ENCODE results near the gene ZBTB34. TPM values are rescaled to one million over a fixed set of nuclear protein-coding genes. Genes with fewer than 3 reads are reported as not detected.

ZBTB34 gene
- total and polyA plus RNA-seq, 2 of the 4 experiments (the other 2 are of a cell fraction): 2.7 to 3.1 TPM

DNA sequence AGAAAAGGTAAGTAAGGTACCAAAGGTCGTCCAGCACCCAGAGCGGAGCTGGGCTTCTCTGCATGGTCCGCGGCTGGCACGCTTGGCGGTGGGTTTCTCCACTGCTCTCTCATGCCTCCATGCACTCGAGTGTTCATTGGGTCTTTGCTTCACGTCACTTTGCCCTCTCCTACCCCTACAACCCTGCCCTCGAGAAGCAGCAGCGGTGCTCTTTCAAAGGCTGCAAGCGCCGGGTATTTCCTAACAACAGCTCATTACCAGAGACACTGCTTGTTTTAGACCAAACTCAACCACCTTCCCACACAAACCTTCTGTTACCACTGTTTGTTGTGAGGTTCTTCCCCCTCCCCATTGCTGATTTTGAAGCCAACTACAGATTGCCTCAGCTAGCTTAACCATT is 21.5 kb upstream of the ZBTB34 start:
- Histone ChIP-seq H3K27me3 (ENCODE audit: control insufficient read depth, insufficient read depth, low read length) (no peaks in the 10 kb centered on the region), H4K91ac (ENCODE audit: insufficient read depth, low read depth, low read length) (no peak overlapping the region), H2AK9ac (replicated peaks; ENCODE audit: low read depth, low read length, poor library complexity) (no peak overlapping the region), H3K14ac (replicated peaks; ENCODE audit: low read depth, low read length) (no peak overlapping the region), H3K18ac (ENCODE audit: low read depth, low read length) (no peak overlapping the region), H2AK5ac (ENCODE audit: low read depth, low read length) (no peak overlapping the region), H3K23ac (ENCODE audit: low read depth, low read length) (no peak overlapping the region), H2BK120ac (ENCODE audit: low read depth, low read length) (no peak overlapping the region), H4K8ac (ENCODE audit: low read depth in 2 of 2, low read length in 2 of 2) (no peak overlapping the region), H3K4me2 (ENCODE audit: low read depth, low read length) (no peak overlapping the region), H4K5ac (ENCODE audit: low read depth, low read length) (no peak overlapping the region), H3K4ac (ENCODE audit: low read depth, low read length) (no peak overlapping the region), H3K4me1 (ENCODE audit: control insufficient read depth, insufficient read depth, low read length) (peaks cover 2% of the 10 kb centered on the region; the same call in 1 of the 2 replicates), H2BK15ac (ENCODE audit: low read depth, low read length) (no peak overlapping the region), H3K79me1 (ENCODE audit: low read depth in 1 of 2, low read length in 2 of 2) (peaks cover 14 to 40% of the 10 kb centered on the region in 2 experiments), H2AFZ (replicated peaks; ENCODE audit: low read length, poor library complexity) (no peak overlapping the region), H4K20me1 (ENCODE audit: insufficient read depth, low read length) (peaks cover 20% of the 10 kb centered on the region), H3K4me3 (ENCODE audit: insufficient read depth, low read depth, low read length) (no peak overlapping the region), H3K9ac (ENCODE audit: low read depth, low read length) (no peak overlapping the region), H3K9me3 (ENCODE audit: control insufficient read depth, insufficient read depth, low read length) (no peaks in the 10 kb centered on the region), H3K56ac (ENCODE audit: extremely low read depth, insufficient read depth, low read length) (no peak overlapping the region), H2BK20ac (ENCODE audit: low read depth, low read length) (no peak overlapping the region), H3K9me1 (ENCODE audit: insufficient read depth, low read length) (peaks cover 3% of the 10 kb centered on the region; the same call in 1 of the 2 replicates), H3K36me3 (ENCODE audit: control insufficient read depth, insufficient read depth, low read length) (peaks cover 17% of the 10 kb centered on the region; the same call in 1 of the 2 replicates), H3K27ac (ENCODE audit: insufficient read depth, low read length) (no peak overlapping the region), H2BK5ac (ENCODE audit: low read depth, low read length, poor library complexity, severe bottlenecking) (no peak overlapping the region)
- intact Hi-C loops (cut with micrococcal nuclease): no loop called here
- TF ChIP-seq SMC3 (IDR thresholded peaks at IDR 0.05; ENCODE audit: low read depth, low read length) (no peak), FOS (IDR thresholded peaks at IDR 0.05; ENCODE audit: low read depth, low read length) (no peak), NFE2L2 (IDR thresholded peaks at IDR 0.05; ENCODE audit: low read depth, low read length) (no peak), MXI1 (IDR thresholded peaks at IDR 0.05; ENCODE audit: borderline replicate concordance, low read depth, low read length) (no peak), RFX5 (IDR thresholded peaks at IDR 0.05; ENCODE audit: low read depth, low read length) (no peak), MAFK (IDR thresholded peaks at IDR 0.05; ENCODE audit: low read depth, low read length) (no peak), RAD21 (IDR thresholded peaks at IDR 0.05; ENCODE audit: low read length) (no peak), RCOR1 (IDR thresholded peaks at IDR 0.05; ENCODE audit: insufficient replicate concordance, low read length) (no peak), POLR2A (IDR thresholded peaks at IDR 0.05; ENCODE audit: low read depth, low read length) (no peak), BHLHE40 (IDR thresholded peaks at IDR 0.05; ENCODE audit: low read depth, low read length) (no peak), MAZ (IDR thresholded peaks at IDR 0.05; ENCODE audit: borderline replicate concordance, low read depth, low read length) (no peak), CEBPB (IDR thresholded peaks at IDR 0.05; ENCODE audit: low read depth, low read length) (no peak), CHD1 (IDR thresholded peaks at IDR 0.05; ENCODE audit: low read depth, low read length) (no peak)
- TF ChIP-seq, protein P1, sequence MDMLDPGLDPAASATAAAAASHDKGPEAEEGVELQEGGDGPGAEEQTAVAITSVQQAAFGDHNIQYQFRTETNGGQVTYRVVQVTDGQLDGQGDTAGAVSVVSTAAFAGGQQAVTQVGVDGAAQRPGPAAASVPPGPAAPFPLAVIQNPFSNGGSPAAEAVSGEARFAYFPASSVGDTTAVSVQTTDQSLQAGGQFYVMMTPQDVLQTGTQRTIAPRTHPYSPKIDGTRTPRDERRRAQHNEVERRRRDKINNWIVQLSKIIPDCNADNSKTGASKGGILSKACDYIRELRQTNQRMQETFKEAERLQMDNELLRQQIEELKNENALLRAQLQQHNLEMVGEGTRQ (IDR thresholded peaks at IDR 0.05; ENCODE audit: low read depth, low read length): no peak
- TF ChIP-seq, protein P2, sequence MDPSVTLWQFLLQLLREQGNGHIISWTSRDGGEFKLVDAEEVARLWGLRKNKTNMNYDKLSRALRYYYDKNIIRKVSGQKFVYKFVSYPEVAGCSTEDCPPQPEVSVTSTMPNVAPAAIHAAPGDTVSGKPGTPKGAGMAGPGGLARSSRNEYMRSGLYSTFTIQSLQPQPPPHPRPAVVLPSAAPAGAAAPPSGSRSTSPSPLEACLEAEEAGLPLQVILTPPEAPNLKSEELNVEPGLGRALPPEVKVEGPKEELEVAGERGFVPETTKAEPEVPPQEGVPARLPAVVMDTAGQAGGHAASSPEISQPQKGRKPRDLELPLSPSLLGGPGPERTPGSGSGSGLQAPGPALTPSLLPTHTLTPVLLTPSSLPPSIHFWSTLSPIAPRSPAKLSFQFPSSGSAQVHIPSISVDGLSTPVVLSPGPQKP (IDR thresholded peaks at IDR 0.05; ENCODE audit: borderline replicate concordance, low read depth, low read length): no peak
- TF ChIP-seq, protein P3, sequence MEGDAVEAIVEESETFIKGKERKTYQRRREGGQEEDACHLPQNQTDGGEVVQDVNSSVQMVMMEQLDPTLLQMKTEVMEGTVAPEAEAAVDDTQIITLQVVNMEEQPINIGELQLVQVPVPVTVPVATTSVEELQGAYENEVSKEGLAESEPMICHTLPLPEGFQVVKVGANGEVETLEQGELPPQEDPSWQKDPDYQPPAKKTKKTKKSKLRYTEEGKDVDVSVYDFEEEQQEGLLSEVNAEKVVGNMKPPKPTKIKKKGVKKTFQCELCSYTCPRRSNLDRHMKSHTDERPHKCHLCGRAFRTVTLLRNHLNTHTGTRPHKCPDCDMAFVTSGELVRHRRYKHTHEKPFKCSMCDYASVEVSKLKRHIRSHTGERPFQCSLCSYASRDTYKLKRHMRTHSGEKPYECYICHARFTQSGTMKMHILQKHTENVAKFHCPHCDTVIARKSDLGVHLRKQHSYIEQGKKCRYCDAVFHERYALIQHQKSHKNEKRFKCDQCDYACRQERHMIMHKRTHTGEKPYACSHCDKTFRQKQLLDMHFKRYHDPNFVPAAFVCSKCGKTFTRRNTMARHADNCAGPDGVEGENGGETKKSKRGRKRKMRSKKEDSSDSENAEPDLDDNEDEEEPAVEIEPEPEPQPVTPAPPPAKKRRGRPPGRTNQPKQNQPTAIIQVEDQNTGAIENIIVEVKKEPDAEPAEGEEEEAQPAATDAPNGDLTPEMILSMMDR (conservative IDR thresholded peaks at IDR 0.05; ENCODE audit: low read depth, low read length): no peak
- DNase-seq: no peak
- WGBS, 2 experiments (ENCODE audit: extremely low coverage in 2 of 2, insufficient read length in 1 of 2): 94% methylated on average over 9 of the region's 12 CpGs; no CpG with 5 or more reads in 1 of the 2 experiments
- POLR2A ChIA-PET (ENCODE audit: unreplicated experiment): no interaction called here
- no peak for ATAC-seq (ENCODE audit: low read depth)
- dilution Hi-C loops (cut with HindIII; ENCODE audit: low sequenced_read_pairs, unreplicated experiment): no loop called here
- CTCF ChIA-PET: no interaction called here
- no TSS peak for BruUV-seq (replicated peaks)
- in situ Hi-C loops (cut with MboI; ENCODE audit: low sequenced_read_pairs): no loop called here
